GM23248 (cell line): ENCODE data around the gene IGFL1.

Experiments
- EZH2 ChIP-seq: fragments of 200-600 bp; sonication (generic); IDR thresholded peaks from 2 replicates; pipeline ENCODE4 v1.6.1; 2018; ENCODE audit warnings: antibody characterized with exemption, mild to moderate bottlenecking; ENCODE audit not compliant: insufficient read depth, poor library complexity, severe bottlenecking
- EZH2phosphoT487 ChIP-seq: fragments of 200-600 bp; sonication (generic); IDR thresholded peaks from 2 replicates; pipeline ENCODE4 v1.6.1; 2018; ENCODE audit warnings: antibody characterized with exemption, moderate library complexity, mild to moderate bottlenecking, low read depth; ENCODE audit not compliant: insufficient read depth

DNA sequence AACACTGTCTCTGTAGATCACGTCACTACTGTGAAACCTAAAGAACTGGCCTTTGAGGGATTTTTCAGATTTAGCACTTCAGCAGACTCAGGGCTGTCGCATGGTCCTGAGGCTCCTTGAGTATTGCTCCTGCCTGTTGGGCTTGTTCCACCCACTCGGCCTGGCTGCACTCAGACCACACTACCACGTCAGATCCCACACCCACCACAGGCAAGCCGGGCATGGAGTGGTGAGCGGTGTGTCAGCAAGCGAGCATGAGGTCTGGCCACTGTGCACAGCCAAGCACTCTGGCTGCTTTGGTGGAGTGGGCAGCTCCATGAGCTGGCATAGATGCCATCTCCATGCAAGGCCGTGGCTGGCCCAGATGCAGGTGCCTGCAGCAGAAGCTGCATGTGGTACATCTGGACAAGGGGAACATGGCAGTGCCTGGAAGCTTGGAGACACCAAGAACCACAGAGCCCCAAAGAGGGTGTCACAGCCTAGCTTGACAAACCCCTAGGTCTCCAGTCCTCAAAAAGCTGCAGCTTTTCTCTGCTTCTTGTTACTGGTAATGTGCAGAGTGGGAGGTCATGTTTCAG is 9.4 kb upstream of the IGFL1 start:
- TF ChIP-seq EZH2 (no peak), EZH2phosphoT487 (no peak)
